ENCODE results near the gene MOV10L1. TPM values are rescaled to one million over a fixed set of nuclear protein-coding genes. Genes with fewer than 3 reads are reported as not detected.

The MOV10L1 gene
- total RNA-seq, 4 donors from 2014 or later = 0.17 to 1.3 (median 1.1) TPM; not detected in 1

DNA sequence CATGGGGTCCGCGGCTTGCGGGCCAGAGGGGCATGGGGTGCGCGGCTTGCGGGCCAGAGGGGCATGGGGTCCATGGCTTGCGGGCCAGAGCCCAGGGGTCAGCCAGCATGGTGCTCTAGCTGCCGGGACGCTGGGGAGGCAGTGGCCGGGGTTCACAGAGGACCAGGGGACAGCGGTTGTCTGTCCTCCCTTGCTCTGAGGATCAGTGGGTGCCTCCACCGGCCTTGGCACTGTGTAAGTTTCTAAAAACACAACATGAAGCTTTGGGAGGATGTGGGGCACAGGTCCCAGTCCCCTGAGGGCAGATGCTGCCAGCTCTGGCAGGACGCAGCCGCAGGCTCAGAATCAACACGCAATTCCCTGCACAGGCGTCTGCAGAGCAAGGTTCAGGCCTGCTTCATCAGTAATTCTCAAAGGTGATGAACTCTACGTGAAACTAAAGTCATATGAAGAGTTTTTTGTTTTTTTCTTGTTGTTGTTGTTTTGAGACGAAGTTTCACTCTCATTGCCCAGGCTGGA lies 7.5 kb upstream of the MOV10L1 start:
- TF ChIP-seq, protein P1, sequence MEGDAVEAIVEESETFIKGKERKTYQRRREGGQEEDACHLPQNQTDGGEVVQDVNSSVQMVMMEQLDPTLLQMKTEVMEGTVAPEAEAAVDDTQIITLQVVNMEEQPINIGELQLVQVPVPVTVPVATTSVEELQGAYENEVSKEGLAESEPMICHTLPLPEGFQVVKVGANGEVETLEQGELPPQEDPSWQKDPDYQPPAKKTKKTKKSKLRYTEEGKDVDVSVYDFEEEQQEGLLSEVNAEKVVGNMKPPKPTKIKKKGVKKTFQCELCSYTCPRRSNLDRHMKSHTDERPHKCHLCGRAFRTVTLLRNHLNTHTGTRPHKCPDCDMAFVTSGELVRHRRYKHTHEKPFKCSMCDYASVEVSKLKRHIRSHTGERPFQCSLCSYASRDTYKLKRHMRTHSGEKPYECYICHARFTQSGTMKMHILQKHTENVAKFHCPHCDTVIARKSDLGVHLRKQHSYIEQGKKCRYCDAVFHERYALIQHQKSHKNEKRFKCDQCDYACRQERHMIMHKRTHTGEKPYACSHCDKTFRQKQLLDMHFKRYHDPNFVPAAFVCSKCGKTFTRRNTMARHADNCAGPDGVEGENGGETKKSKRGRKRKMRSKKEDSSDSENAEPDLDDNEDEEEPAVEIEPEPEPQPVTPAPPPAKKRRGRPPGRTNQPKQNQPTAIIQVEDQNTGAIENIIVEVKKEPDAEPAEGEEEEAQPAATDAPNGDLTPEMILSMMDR (IDR thresholded peaks at IDR 0.05; ENCODE audit: low read depth) = no peak

DNA sequence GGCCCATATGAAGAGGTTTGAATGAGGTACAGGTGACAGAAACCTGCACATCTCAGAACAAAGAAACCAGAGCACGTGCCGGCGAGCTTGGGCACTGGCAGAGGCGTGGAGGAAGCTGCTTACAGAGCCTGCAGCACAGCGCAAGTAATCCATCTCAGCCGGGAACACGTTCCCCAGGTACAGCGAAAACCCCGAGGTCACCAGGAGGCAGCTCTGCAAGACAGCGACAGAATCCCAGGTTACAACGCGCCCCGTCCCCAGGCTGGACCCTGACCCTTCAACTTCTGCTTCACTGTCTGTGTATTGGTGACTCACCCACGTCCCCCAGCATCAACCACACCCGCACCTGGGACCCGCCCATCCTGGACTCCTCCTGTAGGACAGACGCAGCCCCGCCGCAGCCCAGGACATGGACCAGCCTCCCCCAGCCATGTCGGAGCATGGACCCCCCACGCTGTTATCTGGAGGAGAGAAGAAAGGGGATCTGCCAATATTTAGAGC lies 6.8 kb upstream of the MOV10L1 start:
- TF ChIP-seq, protein P1 (IDR thresholded peaks at IDR 0.05; ENCODE audit: low read depth) = no peak

DNA sequence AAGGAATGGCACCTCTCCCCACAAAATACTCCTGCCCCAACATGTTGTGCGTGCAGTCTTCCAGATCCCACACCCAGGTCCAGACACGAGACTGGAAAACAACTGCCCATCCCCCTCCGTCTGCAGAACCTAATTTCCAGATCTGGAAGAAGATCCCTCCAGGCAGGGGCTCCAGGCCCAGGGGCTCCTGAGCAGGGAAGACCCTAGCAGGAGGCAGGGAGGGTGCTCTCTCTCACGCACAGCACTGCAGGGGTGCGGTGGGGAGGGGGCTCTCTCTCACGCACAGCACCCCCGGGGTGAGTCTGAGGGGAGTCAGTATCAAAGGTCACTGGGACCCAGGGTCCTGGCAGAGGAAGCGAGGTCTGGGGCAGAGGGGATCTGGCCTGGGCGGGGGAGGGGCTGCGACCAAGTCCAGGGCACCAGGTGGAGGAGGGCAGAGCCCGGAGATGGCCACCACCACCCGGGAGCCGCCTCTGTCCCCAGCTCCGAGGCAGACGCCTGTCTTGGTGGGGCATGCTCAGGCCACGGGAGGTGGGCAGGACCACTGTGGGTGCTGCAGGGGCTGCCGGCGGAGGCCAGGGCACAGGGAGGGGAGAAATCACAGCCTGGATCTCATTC lies 6.2 kb upstream of the MOV10L1 start:
- TF ChIP-seq, protein P1 (IDR thresholded peaks at IDR 0.05; ENCODE audit: low read depth) = no peak

DNA sequence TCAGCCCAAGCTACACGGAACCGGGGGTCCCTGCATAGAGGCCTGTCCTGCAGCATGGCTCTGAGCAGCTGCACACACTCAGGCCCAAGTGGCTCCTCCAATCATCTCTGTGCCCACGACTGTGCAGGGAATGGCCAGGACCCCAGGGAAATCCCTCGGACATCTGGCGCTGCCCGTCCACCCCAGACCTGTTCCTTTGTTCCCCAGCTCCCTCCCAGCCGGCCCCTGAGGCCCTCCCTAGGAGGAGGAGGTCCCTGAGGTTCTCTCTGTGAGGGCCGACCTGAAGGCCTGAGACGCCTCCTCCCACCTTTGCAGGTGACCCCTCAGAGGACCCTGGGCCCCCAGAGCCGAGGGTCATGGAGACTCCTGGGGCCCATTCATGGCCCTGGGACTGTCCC lies 5.7 kb upstream of the MOV10L1 start:
- TF ChIP-seq, protein P1 (IDR thresholded peaks at IDR 0.05; ENCODE audit: low read depth) = no peak

DNA sequence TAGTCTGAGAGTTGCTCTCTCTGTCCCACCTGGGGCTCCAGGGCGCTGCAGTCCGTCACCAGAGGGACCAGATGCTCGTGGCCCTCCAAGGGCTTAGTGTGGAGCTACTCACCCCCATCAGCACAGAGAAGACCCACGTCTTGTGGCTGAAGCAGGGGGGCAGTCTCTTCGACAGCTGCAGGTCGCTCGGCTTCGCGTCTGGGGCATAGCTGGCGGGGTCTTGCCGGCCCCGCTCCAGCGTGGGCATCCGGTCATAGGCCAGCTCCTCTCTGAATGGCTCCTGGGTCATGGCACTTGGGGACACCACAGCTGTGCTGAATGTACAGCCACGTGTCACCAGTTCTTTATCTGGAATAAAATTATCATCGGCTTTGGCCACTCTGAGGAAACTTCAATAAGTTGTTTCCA lies 5.2 kb upstream of the MOV10L1 start:
- TF ChIP-seq, protein P1 (IDR thresholded peaks at IDR 0.05; ENCODE audit: low read depth) = no peak

DNA sequence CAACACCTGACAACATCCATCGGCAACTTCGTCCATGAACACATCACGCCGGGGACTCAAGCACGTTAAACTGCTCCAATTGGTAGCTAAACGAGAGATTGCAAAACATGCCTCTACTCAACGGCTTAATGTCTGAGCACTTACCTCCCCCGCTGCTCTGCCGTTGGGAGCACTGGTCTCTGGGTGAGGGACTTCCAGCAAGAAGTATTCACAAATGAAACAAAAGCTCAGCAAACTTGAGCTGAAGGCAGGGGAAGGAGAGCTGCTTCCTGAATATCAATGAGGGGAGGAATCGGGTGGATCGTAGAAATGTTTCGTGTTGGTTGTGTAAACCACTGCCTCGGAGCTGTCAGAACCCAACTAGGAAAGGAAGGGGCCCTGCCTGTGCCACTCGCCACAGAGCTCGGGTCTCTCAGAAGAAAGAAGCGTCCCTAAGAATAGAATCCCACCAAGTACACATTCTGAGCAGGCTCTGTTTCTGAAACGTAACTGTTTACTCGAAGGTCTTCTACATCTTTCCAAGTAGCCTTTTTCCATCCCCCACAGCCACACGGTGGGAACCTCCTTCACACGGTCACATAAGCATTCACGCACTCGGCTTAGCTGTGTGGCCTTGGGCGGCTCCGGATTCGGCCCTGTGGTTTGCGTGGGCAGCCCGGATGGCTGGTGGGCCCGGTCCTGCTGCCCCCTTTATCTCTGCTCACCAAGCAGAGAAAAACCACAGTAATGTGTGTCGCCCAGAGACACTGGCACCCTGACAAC lies 4.4 kb upstream of the MOV10L1 start, which contains the start of gene MLC1:
Gene MLC1 (minus strand): TSS at position 216 of the 762 bp plus-strand sequence. CDS start 524 bp downstream, outside the sequence.
- TF ChIP-seq, protein P1 (IDR thresholded peaks at IDR 0.05; ENCODE audit: low read depth) = no peak

DNA sequence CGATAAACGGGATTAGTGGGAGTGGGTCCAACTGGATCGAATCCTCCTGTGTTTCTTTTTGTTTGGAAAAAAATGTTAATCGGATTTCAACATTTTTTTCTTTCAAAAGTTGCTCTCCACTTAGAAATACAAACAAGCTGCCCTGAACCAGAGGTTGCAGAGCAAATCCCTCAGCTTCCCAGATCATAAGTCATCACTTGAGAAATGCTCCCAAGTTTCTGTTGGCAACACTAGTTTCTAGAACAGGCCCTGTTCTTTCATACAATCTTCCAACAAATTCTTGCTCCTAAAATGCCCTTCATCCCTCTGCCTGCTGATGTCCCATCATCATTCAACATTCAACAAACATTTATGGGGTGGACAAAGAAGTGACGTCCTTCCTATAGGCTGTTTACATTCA lies 3.3 kb upstream of the MOV10L1 start:
- TF ChIP-seq, protein P1 (IDR thresholded peaks at IDR 0.05; ENCODE audit: low read depth) = no peak
